ENCODE results near the gene HIF1AN. TPM values are rescaled to one million over a fixed set of nuclear protein-coding genes. Genes with fewer than 3 reads are reported as not detected.

Gene HIF1AN
- polyA plus RNA-seq, 2 donors = 7.0 to 7.6 TPM

GRCh38 chr10:100607439-100607838, 71.7 kb downstream of the HIF1AN start:
- no peak overlapping the region for H3K27ac ChIP-seq (ENCODE audit: low read depth in 2 of 2, low read length in 1 of 2)
- H3K36me3 ChIP-seq (ENCODE audit: control insufficient read depth in 2 of 2, insufficient read depth in 2 of 2, low read length in 1 of 2) = no peaks in the 10 kb centered on the region
- H3K27me3 ChIP-seq (ENCODE audit: control insufficient read depth in 1 of 2, insufficient read depth in 2 of 2, low read length in 2 of 2) = peaks cover 0 to 3% of the 10 kb centered on the region in 2 donors
- H3K9me3 ChIP-seq (ENCODE audit: control insufficient read depth in 2 of 2, insufficient read depth in 1 of 2, low read depth in 1 of 2, low read length in 1 of 2) = peaks cover 0 to 4% of the 10 kb centered on the region in 2 donors
- 31 to 38% methylated on average over 1 of the region's 1 CpG for WGBS, 2 donors
- H3K4me1 ChIP-seq (ENCODE audit: control insufficient read depth in 2 of 2, insufficient read depth in 2 of 2, low read length in 1 of 2) = no peaks in the 10 kb centered on the region
- H3K4me3 ChIP-seq (ENCODE audit: low read depth in 1 of 2, low read length in 2 of 2) = no peak overlapping the region

Other genes starting within 250 kb of the HIF1AN start
- 10 to 100 TPM; 51.2 to 58.2 TPM for gene BLOC1S2, start 249.3 kb upstream of the HIF1AN start, polyA plus RNA-seq
- gene PKD2L1, start 205.7 kb upstream of the HIF1AN start, polyA plus RNA-seq = not detected
- 10 to 100 TPM; 57.6 to 73.1 TPM for gene SCD, start 188.7 kb upstream of the HIF1AN start, polyA plus RNA-seq
- not detected for gene WNT8B, start 72.9 kb upstream of the HIF1AN start, polyA plus RNA-seq
- 1 to 10 TPM; 3.6 to 9.1 TPM for gene SEC31B, start 16.1 kb upstream of the HIF1AN start, polyA plus RNA-seq
- 100 to 1,000 TPM; 280 to 317 TPM for gene NDUFB8, start 6.1 kb upstream of the HIF1AN start, polyA plus RNA-seq
- gene PAX2, start 209.6 kb downstream of the HIF1AN start, polyA plus RNA-seq = not detected